A549 (cell line): ENCODE data around the gene ASCL5.

Experiments used
- CEBPB ChIP-seq, 2 experiments: fragments of >200 bp in 1 of 2; sonication (Bioruptor Twin) in 1 of 2; formaldehyde crosslinking in 1 of 2; IDR thresholded peaks; 2 replicates each; pipeline ENCODE4 v1.6.1; 2012 to 2016
- ESRRA ChIP-seq: fragments of 150-350 bp; IDR thresholded peaks from 2 replicates; pipeline ENCODE4 v1.6.1; 2014; ENCODE audit warnings: mild to moderate bottlenecking, low read length, borderline replicate concordance
- JUNB ChIP-seq: fragments of >200 bp; sonication (Bioruptor Twin); formaldehyde crosslinking; IDR thresholded peaks from 2 replicates; pipeline ENCODE4 v1.6.1; 2016
- POLR2A ChIP-seq: IDR thresholded peaks from 2 replicates; pipeline ENCODE4 v1.6.1; 2012; ENCODE audit warnings: mild to moderate bottlenecking, low read length
- RAD21 ChIP-seq, 2 experiments: fragments of >200 bp in 1 of 2; sonication (Bioruptor Twin) in 1 of 2; formaldehyde crosslinking in 1 of 2; IDR thresholded peaks in 1 of 2; conservative IDR thresholded peaks in 1 of 2; 2 replicates in 1 of 2; 3 replicates in 1 of 2; pipeline ENCODE4 v1.6.1; 2012 to 2018; ENCODE audit warnings: inconsistent platforms in 1 of 2
- SMC3 ChIP-seq: fragments of >200 bp; sonication (Bioruptor Twin); formaldehyde crosslinking; IDR thresholded peaks from 3 replicates; pipeline ENCODE4 v1.6.1; 2018; ENCODE audit warnings: inconsistent platforms
- SREBF2 ChIP-seq: fragments of 450-650 bp; IDR thresholded peaks from 2 replicates; pipeline ENCODE4 v1.6.1; 2014; ENCODE audit warnings: mild to moderate bottlenecking, moderate library complexity
- ZFP36 ChIP-seq: fragments of 450-650 bp; IDR thresholded peaks from 2 replicates; pipeline ENCODE4 v1.6.1; 2014; ENCODE audit warnings: borderline replicate concordance; ENCODE audit not compliant: partially characterized antibody
- TF ChIP-seq, protein P1 (sequence below): fragments of 200-600 bp; sonication (generic); IDR thresholded peaks from 2 replicates; pipeline ENCODE4 v1.6.1; 2016; ENCODE audit warnings: antibody characterized with exemption, mild to moderate bottlenecking, moderate library complexity
- TF ChIP-seq, protein P2 (sequence below): fragments of >200 bp; sonication (Bioruptor Twin); formaldehyde crosslinking; IDR thresholded peaks from 3 replicates; pipeline ENCODE4 v1.5.1; 2016
- TF ChIP-seq, protein P3 (sequence below): fragments of 250-450 bp; sonication (Bioruptor Pico); IDR thresholded peaks from 2 replicates; pipeline ENCODE4 v1.5.0; 2021; ENCODE audit warnings: mild to moderate bottlenecking, moderate library complexity, borderline replicate concordance

DNA sequence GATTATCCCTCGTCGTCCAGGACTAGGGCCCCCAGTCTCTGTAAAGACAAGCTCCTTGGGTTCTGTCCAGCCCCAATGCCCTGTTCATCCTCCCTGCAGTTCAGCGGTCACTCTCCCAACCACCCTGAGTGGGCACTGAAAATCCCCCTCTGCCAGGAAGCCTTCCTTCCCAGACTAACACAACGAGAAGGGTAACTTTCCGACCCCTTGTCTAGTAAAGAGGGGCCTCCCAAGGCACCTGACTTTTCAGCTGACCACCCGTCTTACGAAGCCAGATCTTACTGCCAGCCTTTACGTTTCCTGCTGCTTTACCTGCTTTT, 13.9 kb upstream of the ASCL5 start:
- TF ChIP-seq POLR2A (no peak), ESRRA (no peak), ZFP36 (no peak), RAD21 (conservative IDR thresholded peaks at IDR 0.05 in 1 of 2, IDR thresholded peaks at IDR 0.05 in 1 of 2) (no peak), SREBF2 (no peak), JUNB (no peak), CEBPB (IDR thresholded peaks at IDR 0.05) (no peak), SMC3 (no peak)
- TF ChIP-seq, protein P1, sequence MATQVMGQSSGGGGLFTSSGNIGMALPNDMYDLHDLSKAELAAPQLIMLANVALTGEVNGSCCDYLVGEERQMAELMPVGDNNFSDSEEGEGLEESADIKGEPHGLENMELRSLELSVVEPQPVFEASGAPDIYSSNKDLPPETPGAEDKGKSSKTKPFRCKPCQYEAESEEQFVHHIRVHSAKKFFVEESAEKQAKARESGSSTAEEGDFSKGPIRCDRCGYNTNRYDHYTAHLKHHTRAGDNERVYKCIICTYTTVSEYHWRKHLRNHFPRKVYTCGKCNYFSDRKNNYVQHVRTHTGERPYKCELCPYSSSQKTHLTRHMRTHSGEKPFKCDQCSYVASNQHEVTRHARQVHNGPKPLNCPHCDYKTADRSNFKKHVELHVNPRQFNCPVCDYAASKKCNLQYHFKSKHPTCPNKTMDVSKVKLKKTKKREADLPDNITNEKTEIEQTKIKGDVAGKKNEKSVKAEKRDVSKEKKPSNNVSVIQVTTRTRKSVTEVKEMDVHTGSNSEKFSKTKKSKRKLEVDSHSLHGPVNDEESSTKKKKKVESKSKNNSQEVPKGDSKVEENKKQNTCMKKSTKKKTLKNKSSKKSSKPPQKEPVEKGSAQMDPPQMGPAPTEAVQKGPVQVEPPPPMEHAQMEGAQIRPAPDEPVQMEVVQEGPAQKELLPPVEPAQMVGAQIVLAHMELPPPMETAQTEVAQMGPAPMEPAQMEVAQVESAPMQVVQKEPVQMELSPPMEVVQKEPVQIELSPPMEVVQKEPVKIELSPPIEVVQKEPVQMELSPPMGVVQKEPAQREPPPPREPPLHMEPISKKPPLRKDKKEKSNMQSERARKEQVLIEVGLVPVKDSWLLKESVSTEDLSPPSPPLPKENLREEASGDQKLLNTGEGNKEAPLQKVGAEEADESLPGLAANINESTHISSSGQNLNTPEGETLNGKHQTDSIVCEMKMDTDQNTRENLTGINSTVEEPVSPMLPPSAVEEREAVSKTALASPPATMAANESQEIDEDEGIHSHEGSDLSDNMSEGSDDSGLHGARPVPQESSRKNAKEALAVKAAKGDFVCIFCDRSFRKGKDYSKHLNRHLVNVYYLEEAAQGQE: no peak
- TF ChIP-seq, protein P2, sequence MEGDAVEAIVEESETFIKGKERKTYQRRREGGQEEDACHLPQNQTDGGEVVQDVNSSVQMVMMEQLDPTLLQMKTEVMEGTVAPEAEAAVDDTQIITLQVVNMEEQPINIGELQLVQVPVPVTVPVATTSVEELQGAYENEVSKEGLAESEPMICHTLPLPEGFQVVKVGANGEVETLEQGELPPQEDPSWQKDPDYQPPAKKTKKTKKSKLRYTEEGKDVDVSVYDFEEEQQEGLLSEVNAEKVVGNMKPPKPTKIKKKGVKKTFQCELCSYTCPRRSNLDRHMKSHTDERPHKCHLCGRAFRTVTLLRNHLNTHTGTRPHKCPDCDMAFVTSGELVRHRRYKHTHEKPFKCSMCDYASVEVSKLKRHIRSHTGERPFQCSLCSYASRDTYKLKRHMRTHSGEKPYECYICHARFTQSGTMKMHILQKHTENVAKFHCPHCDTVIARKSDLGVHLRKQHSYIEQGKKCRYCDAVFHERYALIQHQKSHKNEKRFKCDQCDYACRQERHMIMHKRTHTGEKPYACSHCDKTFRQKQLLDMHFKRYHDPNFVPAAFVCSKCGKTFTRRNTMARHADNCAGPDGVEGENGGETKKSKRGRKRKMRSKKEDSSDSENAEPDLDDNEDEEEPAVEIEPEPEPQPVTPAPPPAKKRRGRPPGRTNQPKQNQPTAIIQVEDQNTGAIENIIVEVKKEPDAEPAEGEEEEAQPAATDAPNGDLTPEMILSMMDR: no peak
- TF ChIP-seq, protein P3, sequence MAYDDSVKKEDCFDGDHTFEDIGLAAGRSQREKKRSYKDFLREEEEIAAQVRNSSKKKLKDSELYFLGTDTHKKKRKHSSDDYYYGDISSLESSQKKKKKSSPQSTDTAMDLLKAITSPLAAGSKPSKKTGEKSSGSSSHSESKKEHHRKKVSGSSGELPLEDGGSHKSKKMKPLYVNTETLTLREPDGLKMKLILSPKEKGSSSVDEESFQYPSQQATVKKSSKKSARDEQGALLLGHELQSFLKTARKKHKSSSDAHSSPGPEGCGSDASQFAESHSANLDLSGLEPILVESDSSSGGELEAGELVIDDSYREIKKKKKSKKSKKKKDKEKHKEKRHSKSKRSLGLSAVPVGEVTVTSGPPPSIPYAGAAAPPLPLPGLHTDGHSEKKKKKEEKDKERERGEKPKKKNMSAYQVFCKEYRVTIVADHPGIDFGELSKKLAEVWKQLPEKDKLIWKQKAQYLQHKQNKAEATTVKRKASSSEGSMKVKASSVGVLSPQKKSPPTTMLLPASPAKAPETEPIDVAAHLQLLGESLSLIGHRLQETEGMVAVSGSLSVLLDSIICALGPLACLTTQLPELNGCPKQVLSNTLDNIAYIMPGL (CRISPR knock-in tag): no peak
